ENCODE measurements around the gene ACKR3. TPM values are rescaled to one million over a fixed set of nuclear protein-coding genes. Genes with fewer than 3 reads are reported as not detected.

Gene ACKR3
- total and polyA plus RNA-seq, 2 of the 4 experiments (the other 2 are of a cell fraction) = not detected

DNA sequence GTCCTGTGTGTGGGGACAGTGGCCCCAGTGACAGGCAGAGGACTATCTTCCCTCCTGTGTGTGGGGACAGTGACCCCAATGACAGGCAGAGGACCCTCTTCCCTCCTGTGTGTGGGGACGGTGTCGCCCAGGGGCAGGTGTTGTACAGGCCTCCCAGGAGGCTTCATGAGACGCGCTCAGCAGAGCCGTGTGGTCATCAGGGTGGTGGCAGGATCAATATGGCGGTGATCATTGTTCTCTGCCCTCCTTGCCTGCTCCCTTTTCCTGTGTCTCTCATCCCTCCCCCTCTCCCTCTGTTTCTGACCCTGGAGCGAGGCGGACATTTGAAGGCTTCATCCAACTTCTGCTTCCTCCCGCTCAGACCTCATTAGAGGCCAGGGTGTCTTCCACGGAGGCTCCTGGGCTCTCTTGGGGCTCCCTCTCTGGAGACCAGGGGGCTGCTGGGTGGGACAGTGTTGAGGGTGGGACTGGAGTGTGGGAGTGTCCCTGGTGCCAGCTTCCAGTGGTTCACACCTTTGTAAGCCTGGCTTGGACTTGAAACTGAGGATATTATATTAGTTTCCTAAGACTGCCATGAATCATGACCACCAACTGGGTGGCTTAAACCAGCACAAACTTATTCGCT lies 59.5 kb downstream of the ACKR3 start:
- ChIA-PET POLR2A (ENCODE audit: unreplicated experiment) (no interaction called here), CTCF (no interaction called here)
- Histone ChIP-seq H3K4ac (ENCODE audit: low read depth, low read length) (no peak overlapping the region), H3K4me3 (ENCODE audit: insufficient read depth, low read depth, low read length) (no peak overlapping the region), H3K9me3 (ENCODE audit: control insufficient read depth, insufficient read depth, low read length) (peaks cover 2% of the 10 kb centered on the region; the same call in 1 of the 2 replicates), H3K56ac (ENCODE audit: extremely low read depth, insufficient read depth, low read length) (no peak overlapping the region), H3K79me1 (ENCODE audit: low read depth in 1 of 2, low read length in 2 of 2) (no peaks in the 10 kb centered on the region), H3K9ac (ENCODE audit: low read depth, low read length) (no peak overlapping the region), H3K27me3 (ENCODE audit: control insufficient read depth, insufficient read depth, low read length) (peaks cover 14% of the 10 kb centered on the region), H3K14ac (replicated peaks; ENCODE audit: low read depth, low read length) (no peak overlapping the region), H3K4me1 (ENCODE audit: control insufficient read depth, insufficient read depth, low read length) (no peaks in the 10 kb centered on the region), H2BK5ac (ENCODE audit: low read depth, low read length, poor library complexity, severe bottlenecking) (no peak overlapping the region), H3K18ac (ENCODE audit: low read depth, low read length) (no peak overlapping the region), H2BK20ac (ENCODE audit: low read depth, low read length) (no peak overlapping the region), H3K36me3 (ENCODE audit: control insufficient read depth, insufficient read depth, low read length) (no peaks in the 10 kb centered on the region), H4K8ac (ENCODE audit: low read depth in 2 of 2, low read length in 2 of 2) (no peak overlapping the region), H4K5ac (ENCODE audit: low read depth, low read length) (no peak overlapping the region), H2AK9ac (replicated peaks; ENCODE audit: low read depth, low read length, poor library complexity) (no peak overlapping the region), H4K20me1 (ENCODE audit: insufficient read depth, low read length) (no peaks in the 10 kb centered on the region), H4K91ac (ENCODE audit: insufficient read depth, low read depth, low read length) (no peak overlapping the region), H2AFZ (replicated peaks; ENCODE audit: low read length, poor library complexity) (no peak overlapping the region), H3K4me2 (ENCODE audit: low read depth, low read length) (no peak overlapping the region), H2BK120ac (ENCODE audit: low read depth, low read length) (no peak overlapping the region), H3K23ac (ENCODE audit: low read depth, low read length) (no peak overlapping the region), H2AK5ac (ENCODE audit: low read depth, low read length) (no peak overlapping the region), H3K9me1 (ENCODE audit: insufficient read depth, low read length) (no peaks in the 10 kb centered on the region), H2BK15ac (ENCODE audit: low read depth, low read length) (no peak overlapping the region), H3K27ac (ENCODE audit: insufficient read depth, low read length) (no peak overlapping the region)
- BruUV-seq (replicated peaks) = no TSS peak
- dilution Hi-C loops (cut with HindIII; ENCODE audit: low sequenced_read_pairs, unreplicated experiment) = no loop called here
- ATAC-seq (ENCODE audit: low read depth) = no peak
- no peak for TF ChIP-seq RCOR1 (IDR thresholded peaks at IDR 0.05; ENCODE audit: insufficient replicate concordance, low read length)
- TF ChIP-seq RFX5 (IDR thresholded peaks at IDR 0.05; ENCODE audit: low read depth, low read length) = no peak
- TF ChIP-seq NFE2L2 (IDR thresholded peaks at IDR 0.05; ENCODE audit: low read depth, low read length) = no peak
- TF ChIP-seq POLR2A (IDR thresholded peaks at IDR 0.05; ENCODE audit: low read depth, low read length) = no peak
- no peak for TF ChIP-seq RAD21 (IDR thresholded peaks at IDR 0.05; ENCODE audit: low read length)
- TF ChIP-seq, protein P1, sequence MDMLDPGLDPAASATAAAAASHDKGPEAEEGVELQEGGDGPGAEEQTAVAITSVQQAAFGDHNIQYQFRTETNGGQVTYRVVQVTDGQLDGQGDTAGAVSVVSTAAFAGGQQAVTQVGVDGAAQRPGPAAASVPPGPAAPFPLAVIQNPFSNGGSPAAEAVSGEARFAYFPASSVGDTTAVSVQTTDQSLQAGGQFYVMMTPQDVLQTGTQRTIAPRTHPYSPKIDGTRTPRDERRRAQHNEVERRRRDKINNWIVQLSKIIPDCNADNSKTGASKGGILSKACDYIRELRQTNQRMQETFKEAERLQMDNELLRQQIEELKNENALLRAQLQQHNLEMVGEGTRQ (IDR thresholded peaks at IDR 0.05; ENCODE audit: low read depth, low read length) = no peak
- TF ChIP-seq MAZ (IDR thresholded peaks at IDR 0.05; ENCODE audit: borderline replicate concordance, low read depth, low read length) = no peak
- TF ChIP-seq MAFK (IDR thresholded peaks at IDR 0.05; ENCODE audit: low read depth, low read length) = no peak
- TF ChIP-seq, protein P2, sequence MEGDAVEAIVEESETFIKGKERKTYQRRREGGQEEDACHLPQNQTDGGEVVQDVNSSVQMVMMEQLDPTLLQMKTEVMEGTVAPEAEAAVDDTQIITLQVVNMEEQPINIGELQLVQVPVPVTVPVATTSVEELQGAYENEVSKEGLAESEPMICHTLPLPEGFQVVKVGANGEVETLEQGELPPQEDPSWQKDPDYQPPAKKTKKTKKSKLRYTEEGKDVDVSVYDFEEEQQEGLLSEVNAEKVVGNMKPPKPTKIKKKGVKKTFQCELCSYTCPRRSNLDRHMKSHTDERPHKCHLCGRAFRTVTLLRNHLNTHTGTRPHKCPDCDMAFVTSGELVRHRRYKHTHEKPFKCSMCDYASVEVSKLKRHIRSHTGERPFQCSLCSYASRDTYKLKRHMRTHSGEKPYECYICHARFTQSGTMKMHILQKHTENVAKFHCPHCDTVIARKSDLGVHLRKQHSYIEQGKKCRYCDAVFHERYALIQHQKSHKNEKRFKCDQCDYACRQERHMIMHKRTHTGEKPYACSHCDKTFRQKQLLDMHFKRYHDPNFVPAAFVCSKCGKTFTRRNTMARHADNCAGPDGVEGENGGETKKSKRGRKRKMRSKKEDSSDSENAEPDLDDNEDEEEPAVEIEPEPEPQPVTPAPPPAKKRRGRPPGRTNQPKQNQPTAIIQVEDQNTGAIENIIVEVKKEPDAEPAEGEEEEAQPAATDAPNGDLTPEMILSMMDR (conservative IDR thresholded peaks at IDR 0.05; ENCODE audit: low read depth, low read length) = no peak
- TF ChIP-seq, protein P3, sequence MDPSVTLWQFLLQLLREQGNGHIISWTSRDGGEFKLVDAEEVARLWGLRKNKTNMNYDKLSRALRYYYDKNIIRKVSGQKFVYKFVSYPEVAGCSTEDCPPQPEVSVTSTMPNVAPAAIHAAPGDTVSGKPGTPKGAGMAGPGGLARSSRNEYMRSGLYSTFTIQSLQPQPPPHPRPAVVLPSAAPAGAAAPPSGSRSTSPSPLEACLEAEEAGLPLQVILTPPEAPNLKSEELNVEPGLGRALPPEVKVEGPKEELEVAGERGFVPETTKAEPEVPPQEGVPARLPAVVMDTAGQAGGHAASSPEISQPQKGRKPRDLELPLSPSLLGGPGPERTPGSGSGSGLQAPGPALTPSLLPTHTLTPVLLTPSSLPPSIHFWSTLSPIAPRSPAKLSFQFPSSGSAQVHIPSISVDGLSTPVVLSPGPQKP (IDR thresholded peaks at IDR 0.05; ENCODE audit: borderline replicate concordance, low read depth, low read length) = no peak
- no peak for TF ChIP-seq CEBPB (IDR thresholded peaks at IDR 0.05; ENCODE audit: low read depth, low read length)
- no peak for TF ChIP-seq BHLHE40 (IDR thresholded peaks at IDR 0.05; ENCODE audit: low read depth, low read length)
- TF ChIP-seq SMC3 (IDR thresholded peaks at IDR 0.05; ENCODE audit: low read depth, low read length) = no peak
- no peak for TF ChIP-seq CHD1 (IDR thresholded peaks at IDR 0.05; ENCODE audit: low read depth, low read length)
- TF ChIP-seq MXI1 (IDR thresholded peaks at IDR 0.05; ENCODE audit: borderline replicate concordance, low read depth, low read length) = no peak
- no peak for DNase-seq
- in situ Hi-C loops (cut with MboI; ENCODE audit: low sequenced_read_pairs) = no loop called here
- intact Hi-C loops (cut with micrococcal nuclease) = no loop called here
- WGBS, 2 experiments (ENCODE audit: extremely low coverage in 2 of 2, insufficient read length in 1 of 2) = 100% methylated on average over 1 of the region's 11 CpGs; no CpG with 5 or more reads in 1 of the 2 experiments
